GM12865 (cell line): Measurements from ENCODE around the gene DNAH5.

Experiments
- DNase-seq: peaks from one replicate; pipeline ENCODE4 v3.0.0; 2010; ENCODE audit warnings: low read depth
- H3K4me3 ChIP-seq: 2 replicates; pipeline ENCODE4 v1.5.1; 2011; ENCODE audit warnings: mild to moderate bottlenecking, low read depth, low read length, control low read depth
- TF ChIP-seq, protein P1 (sequence below): IDR thresholded peaks from 2 replicates; pipeline ENCODE4 v1.5.1; 2011; ENCODE audit warnings: low read length, control low read depth, low read depth, inconsistent platforms; ENCODE audit not compliant: insufficient read depth; ENCODE audit errors: missing control alignments

The DNAH5 gene

DNA sequence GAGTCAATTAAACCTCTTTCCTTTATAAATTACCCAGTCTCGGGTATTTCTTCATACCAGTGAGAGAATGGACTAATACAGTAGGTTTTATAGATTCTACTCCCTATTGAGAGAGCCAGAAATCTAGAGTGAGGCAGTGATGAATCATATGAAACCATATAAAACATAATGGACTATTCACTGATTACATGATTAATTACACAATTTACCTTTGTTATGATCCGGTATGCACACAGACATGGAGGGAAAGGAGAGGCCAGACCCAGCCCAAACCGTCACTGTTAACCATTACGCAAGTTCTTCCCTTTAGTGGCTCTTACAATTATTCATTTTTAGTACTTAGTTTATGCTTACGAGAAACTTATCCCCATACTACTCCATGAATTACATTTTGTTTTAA, 205.0 kb downstream of the DNAH5 start:
- DNase-seq, result no peak
- TF ChIP-seq, protein P1, sequence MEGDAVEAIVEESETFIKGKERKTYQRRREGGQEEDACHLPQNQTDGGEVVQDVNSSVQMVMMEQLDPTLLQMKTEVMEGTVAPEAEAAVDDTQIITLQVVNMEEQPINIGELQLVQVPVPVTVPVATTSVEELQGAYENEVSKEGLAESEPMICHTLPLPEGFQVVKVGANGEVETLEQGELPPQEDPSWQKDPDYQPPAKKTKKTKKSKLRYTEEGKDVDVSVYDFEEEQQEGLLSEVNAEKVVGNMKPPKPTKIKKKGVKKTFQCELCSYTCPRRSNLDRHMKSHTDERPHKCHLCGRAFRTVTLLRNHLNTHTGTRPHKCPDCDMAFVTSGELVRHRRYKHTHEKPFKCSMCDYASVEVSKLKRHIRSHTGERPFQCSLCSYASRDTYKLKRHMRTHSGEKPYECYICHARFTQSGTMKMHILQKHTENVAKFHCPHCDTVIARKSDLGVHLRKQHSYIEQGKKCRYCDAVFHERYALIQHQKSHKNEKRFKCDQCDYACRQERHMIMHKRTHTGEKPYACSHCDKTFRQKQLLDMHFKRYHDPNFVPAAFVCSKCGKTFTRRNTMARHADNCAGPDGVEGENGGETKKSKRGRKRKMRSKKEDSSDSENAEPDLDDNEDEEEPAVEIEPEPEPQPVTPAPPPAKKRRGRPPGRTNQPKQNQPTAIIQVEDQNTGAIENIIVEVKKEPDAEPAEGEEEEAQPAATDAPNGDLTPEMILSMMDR, result no peak

DNA sequence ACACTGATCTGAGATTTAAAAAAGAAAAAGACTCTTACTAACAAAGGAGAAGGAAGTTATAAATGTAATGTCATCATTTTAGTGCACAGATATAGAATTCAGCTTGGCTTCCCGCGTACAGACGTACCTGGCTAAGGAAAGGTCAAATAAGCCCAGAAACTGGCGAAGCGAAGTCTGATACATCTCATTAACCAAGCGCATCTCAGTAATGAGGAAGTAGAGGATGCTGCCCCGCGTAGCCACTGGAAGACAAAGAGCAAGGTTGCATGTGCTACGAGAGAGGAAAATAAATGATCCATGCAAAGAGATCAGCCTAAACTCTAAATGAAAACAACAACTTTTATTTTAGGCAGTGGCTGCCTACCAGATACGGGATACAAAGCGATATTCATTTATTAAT, 208.8 kb downstream of the DNAH5 start:
- DNase-seq, result no peak
- H3K4me3 ChIP-seq, result no peak overlapping the region
- TF ChIP-seq, protein P1, result no peak

More for the DNA sequence above, 205.0 kb downstream of the DNAH5 start:
- H3K4me3 ChIP-seq, result no peak overlapping the region

DNA sequence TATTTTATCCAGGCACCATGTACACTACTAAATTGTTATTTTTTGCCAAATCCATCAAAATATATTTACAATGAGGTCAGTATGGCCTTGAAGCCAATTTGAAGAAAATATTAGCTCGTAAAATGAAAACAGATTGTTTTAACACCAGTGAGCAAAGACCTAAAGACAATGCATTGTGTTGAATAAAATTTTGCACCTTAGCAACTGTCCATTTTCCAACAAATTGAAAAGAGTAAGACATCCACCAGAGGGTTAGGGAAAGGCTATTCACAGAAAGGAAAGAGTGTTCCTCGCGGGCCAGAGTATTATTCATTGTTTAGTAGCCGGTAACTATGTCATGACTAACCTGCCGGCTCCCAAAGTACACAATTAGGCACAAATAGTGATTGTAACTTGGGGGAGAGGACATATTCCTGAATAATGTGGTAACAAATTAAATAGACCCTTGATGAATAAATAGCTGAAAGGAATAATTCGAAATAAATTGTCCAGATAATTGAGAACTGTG, 213.3 kb downstream of the DNAH5 start:
- TF ChIP-seq, protein P1, result no peak
- DNase-seq, result no peak

DNA sequence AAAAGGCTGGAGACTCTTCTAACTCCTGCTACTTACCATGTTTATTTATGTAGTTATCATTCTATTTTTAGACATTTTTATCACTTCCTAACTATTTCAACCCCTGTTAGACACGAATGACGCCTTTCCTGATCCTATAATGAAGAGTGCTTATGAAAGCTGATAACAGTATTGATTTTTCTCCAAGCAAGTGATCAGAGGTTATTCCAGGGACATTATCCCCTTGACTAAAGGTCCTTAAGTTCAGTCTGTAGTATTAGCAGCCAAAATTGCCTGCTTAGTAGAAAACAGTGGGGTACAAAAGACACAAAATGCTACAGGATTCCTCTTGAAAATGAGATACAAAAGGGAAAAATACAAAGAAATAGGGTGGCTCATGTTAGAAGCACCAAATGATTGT, 235.6 kb downstream of the DNAH5 start:
- DNase-seq, result no peak
- H3K4me3 ChIP-seq, result no peak overlapping the region
- TF ChIP-seq, protein P1, result no peak

More for the DNA sequence above, 213.3 kb downstream of the DNAH5 start:
- H3K4me3 ChIP-seq, result no peak overlapping the region

DNA sequence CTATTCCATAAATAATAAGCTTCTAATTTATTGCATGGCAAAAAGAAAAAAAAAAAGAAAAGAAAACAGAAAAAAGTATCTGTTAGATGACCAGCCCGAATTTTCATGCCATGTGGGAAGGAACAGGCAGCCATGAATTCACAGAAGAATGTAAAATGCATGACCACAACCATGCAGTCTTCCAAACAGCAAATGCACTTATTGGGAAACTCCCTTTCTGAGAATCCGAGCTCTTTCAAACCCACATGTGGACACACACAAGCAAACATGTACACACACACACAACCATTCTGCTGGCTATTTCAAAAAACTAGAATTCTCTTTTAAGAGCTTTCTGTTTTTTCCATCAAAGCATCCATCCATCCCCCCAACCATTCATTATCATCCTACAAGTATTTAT, 236.1 kb downstream of the DNAH5 start:
- H3K4me3 ChIP-seq, result no peak overlapping the region
- no peak for DNase-seq
- TF ChIP-seq, protein P1, result no peak

DNA sequence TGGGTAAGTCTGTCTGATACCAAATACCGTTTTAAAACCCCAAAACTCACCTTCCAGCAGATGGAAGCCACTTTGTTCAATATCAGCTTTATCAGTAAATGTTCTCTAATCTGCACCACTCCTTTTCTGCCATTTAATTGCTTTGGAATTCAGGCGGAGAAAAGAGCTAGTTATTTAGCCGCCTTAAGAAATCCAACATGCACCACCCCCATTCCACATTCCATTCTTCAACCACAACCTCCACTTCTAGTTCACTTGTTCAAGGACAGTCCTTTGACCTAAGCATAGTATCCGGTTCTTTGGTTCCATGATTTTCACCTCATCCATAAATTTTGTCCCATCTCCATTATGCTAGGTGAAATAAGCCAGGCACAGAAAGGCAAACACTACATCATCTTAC, 240.1 kb downstream of the DNAH5 start:
- DNase-seq, result no peak

DNA sequence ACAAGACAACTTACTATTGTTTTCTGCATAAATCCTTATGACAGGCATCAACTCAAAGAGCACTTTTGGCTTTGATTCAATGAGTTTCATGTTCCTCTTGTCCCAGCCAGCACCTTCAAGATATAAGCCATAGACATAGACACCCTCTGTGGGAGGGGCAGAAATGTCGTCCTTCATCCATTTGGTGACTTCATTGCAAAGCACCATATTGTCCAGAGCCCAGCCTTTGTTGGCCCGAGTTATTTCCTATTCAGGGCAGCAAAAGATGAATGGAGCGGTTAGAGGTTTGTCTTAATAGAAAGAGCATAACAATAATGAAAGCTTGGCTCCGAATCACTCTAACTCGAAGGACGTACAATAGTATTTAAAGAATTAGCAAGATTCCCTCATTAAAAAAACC, 243.9 kb downstream of the DNAH5 start:
- TF ChIP-seq, protein P1, result no peak
- no peak overlapping the region for H3K4me3 ChIP-seq
- DNase-seq, result no peak

More for the DNA sequence above, 240.1 kb downstream of the DNAH5 start:
- TF ChIP-seq, protein P1, result no peak
- H3K4me3 ChIP-seq, result no peak overlapping the region
